Myocyte (in vitro differentiated cells): ENCODE measurements around the gene SYNE2. TPM values are rescaled to one million over a fixed set of nuclear protein-coding genes. Genes with fewer than 3 reads are reported as not detected.

Experiments used
- DNase-seq: peaks from one replicate; pipeline ENCODE4 v3.0.0-alpha.2; 2012; ENCODE audit warnings: low read depth
- total RNA-seq: library from RNA; depleted of rRNA; stranded (reverse); fragments of >200 nt; gene quantifications from 2 replicates; pipeline ENCODE4 v1.2.3, GENCODE V29; 2014

SYNE2 gene
- total RNA-seq, 1 donor from 2014 or later: 14.8 TPM

GRCh38 chr14:63910583-63911363, 58.0 kb downstream of the SYNE2 start:
- no peak for DNase-seq

- no peak for DNase-seq
These were observed 58.6 kb downstream of the SYNE2 start for GRCh38 chr14:63911404-63911803.

- DNase-seq: no peak
These were observed 59.5 kb downstream of the SYNE2 start for GRCh38 chr14:63912286-63912685.

GRCh38 chr14:63918411-63918810, 65.6 kb downstream of the SYNE2 start:
- DNase-seq: no peak

- no peak for DNase-seq
These were observed 70.1 kb downstream of the SYNE2 start for GRCh38 chr14:63922696-63923421.

- no peak for DNase-seq
These were observed 70.6 kb downstream of the SYNE2 start for GRCh38 chr14:63923422-63923752.

- no peak for DNase-seq
These were observed 71.6 kb downstream of the SYNE2 start for GRCh38 chr14:63924375-63924774.

- no peak for DNase-seq
These were observed 73.8 kb downstream of the SYNE2 start for GRCh38 chr14:63926641-63927040.

GRCh38 chr14:63928744-63929174, 76.0 kb downstream of the SYNE2 start:
- DNase-seq: no peak

GRCh38 chr14:63933110-63933509, 80.3 kb downstream of the SYNE2 start:
- DNase-seq: no peak

GRCh38 chr14:63933711-63934110, 80.9 kb downstream of the SYNE2 start:
- DNase-seq: no peak

- peak; percentile 9 for DNase-seq
These were observed 85.6 kb downstream of the SYNE2 start for GRCh38 chr14:63938198-63939005.

- DNase-seq: no peak
These were observed 86.1 kb downstream of the SYNE2 start for GRCh38 chr14:63939006-63939270.

- no peak for DNase-seq
These were observed 87.6 kb downstream of the SYNE2 start for GRCh38 chr14:63940387-63940786.

- no peak for DNase-seq
These were observed 88.2 kb downstream of the SYNE2 start for GRCh38 chr14:63941023-63941422.

- DNase-seq: no peak
These were observed 96.9 kb downstream of the SYNE2 start for GRCh38 chr14:63949696-63950095.

- no peak for DNase-seq
These were observed 98.2 kb downstream of the SYNE2 start for GRCh38 chr14:63951021-63951420.

GRCh38 chr14:63951429-63951828, 98.6 kb downstream of the SYNE2 start:
- no peak for DNase-seq

- no peak for DNase-seq
These were observed 99.5 kb downstream of the SYNE2 start for GRCh38 chr14:63952053-63952932.

GRCh38 chr14:63952933-63953437, 100.2 kb downstream of the SYNE2 start:
- DNase-seq: peak; percentile 23

GRCh38 chr14:63956326-63956725, 103.5 kb downstream of the SYNE2 start:
- DNase-seq: no peak
